Mesothelial cell of epicardium (in vitro differentiated cells): Measurements from ENCODE around the gene KIAA0319L. TPM values are rescaled to one million over a fixed set of nuclear protein-coding genes. Genes with fewer than 3 reads are reported as not detected.
"Not testable (repeated sequence)": the region's sequence is repeated elsewhere in the genome, so short reads cannot be mapped to it uniquely, and the experiment has no call there.

Experiments used
- DNase-seq, 2 experiments: peaks; one replicate each; pipeline ENCODE4 v3.0.0; 2021; ENCODE audit warnings: low spot score in 2 of 2; ENCODE audit not compliant: unreplicated experiment in 2 of 2
- H3K27ac Mint-ChIP-seq: 2 replicates; pipeline ENCODE4 v1.8.0; 2021; ENCODE audit warnings: mixed read lengths
- H3K27me3 Mint-ChIP-seq: 2 replicates; pipeline ENCODE4 v1.8.0; 2021; ENCODE audit warnings: low read depth, mixed read lengths
- H3K36me3 Mint-ChIP-seq: 2 replicates; pipeline ENCODE4 v1.8.0; 2021; ENCODE audit warnings: mixed read lengths
- H3K4me1 Mint-ChIP-seq: 2 replicates; pipeline ENCODE4 v1.8.0; 2021; ENCODE audit warnings: mixed read lengths
- H3K4me3 Mint-ChIP-seq: 2 replicates; pipeline ENCODE4 v1.8.0; 2021; ENCODE audit warnings: mild to moderate bottlenecking, moderate library complexity, mixed read lengths
- H3K9me3 Mint-ChIP-seq: 2 replicates; pipeline ENCODE4 v1.8.0; 2021; ENCODE audit warnings: mixed read lengths
- total RNA-seq: library from RNA; stranded (reverse); gene quantifications from 3 replicates; pipeline ENCODE4 v1.2.1, GENCODE V29; 2021
- TF ChIP-seq, protein P1 (sequence below): fragments of 200-600 bp; sonication (generic); IDR thresholded peaks from one replicate; pipeline ENCODE4 v1.5.0; 2021; ENCODE audit warnings: antibody characterized with exemption; ENCODE audit not compliant: unreplicated experiment

Gene KIAA0319L
- total RNA-seq, 1 donor from 2014 or later, result 72.5 TPM

DNA sequence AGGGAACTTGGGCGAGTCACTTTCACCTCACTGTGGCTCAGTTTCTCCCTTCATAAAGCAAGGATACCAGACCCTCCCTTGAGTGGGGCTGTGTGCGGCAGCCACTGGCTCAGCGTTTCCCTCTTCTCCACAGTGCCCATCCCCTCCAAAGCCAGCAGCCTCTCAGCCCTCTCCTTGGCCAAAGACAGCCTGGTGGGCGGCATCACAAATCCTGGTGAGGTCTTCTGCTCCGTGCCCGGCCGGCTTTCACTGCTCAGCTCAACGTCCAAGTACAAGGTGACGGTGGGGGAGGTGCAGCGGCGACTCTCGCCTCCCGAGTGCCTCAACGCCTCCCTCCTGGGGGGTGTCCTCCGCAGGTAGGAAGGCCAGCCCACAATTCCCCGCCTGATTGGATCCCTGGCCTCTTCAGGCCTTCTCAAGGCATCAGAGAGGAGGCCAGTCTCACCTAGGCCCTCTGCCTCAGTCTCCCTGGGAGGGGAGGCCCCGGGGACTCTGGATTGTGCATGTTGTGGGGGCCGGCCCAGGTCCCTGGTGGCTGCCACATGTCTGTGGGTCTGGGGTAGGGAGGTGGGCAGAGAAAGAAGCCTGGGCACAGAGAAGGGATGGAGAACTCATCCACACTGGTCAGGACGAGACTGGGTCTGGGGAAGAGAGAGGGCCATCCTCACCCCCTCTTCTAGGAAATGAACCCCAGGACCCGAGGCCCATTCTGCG lies 31.2 kb upstream of the KIAA0319L start:
- Mint-ChIP-seq H3K27ac (no peak overlapping the region), H3K9me3 (no peaks in the 10 kb centered on the region), H3K36me3 (peaks cover 4% of the 10 kb centered on the region), H3K27me3 (no peaks in the 10 kb centered on the region), H3K4me3 (no peak overlapping the region), H3K4me1 (peaks cover 7% of the 10 kb centered on the region)
- TF ChIP-seq, protein P1, sequence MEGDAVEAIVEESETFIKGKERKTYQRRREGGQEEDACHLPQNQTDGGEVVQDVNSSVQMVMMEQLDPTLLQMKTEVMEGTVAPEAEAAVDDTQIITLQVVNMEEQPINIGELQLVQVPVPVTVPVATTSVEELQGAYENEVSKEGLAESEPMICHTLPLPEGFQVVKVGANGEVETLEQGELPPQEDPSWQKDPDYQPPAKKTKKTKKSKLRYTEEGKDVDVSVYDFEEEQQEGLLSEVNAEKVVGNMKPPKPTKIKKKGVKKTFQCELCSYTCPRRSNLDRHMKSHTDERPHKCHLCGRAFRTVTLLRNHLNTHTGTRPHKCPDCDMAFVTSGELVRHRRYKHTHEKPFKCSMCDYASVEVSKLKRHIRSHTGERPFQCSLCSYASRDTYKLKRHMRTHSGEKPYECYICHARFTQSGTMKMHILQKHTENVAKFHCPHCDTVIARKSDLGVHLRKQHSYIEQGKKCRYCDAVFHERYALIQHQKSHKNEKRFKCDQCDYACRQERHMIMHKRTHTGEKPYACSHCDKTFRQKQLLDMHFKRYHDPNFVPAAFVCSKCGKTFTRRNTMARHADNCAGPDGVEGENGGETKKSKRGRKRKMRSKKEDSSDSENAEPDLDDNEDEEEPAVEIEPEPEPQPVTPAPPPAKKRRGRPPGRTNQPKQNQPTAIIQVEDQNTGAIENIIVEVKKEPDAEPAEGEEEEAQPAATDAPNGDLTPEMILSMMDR, result no peak
- DNase-seq, result no peak

DNA sequence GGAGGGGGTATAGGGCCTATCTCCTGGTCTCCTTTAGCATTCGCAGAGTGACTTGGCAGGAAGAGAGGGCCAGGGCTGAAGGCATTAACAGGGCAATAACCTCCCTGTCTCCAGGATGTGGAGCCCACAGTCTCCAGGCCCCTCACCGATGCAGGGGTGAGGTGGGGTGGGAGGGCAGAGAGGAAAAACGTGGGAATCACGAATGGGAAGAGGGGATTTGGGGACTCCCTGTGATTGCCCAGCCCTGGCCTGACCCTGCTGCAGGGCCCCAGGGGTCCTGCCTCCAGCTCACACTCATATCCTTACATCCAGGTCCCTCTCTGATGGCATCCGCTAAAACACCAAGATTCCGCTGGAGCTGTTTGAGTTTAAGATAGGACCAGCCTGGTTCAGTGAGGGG lies 30.5 kb upstream of the KIAA0319L start:
- no peak for DNase-seq
- no peaks in the 10 kb centered on the region for H3K27me3 Mint-ChIP-seq
- H3K4me1 Mint-ChIP-seq, result peaks cover under 1% of the 10 kb centered on the region
- H3K9me3 Mint-ChIP-seq, result no peaks in the 10 kb centered on the region
- TF ChIP-seq, protein P1, result no peak
- H3K27ac Mint-ChIP-seq, result no peak overlapping the region
- peaks cover 4% of the 10 kb centered on the region for H3K36me3 Mint-ChIP-seq
- no peak overlapping the region for H3K4me3 Mint-ChIP-seq

DNA sequence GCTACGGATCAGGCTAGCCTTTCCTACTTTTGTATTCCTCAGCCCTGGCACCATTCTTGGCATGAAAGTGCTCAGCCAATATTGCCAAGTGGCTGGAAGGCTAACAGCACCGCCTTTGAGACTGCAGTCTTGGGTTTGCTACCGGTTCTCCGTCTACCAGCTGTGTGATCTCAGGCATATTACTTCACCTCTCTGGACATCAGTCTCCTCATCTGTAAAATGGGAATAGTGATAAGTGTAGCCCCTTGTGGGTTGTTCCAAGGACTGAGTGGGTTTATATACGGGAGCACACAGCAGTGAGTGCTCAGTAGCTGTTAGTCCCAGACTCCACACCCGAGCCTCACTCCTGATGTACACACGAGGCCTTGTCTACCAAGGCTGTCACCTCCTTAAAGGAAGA lies 29.6 kb upstream of the KIAA0319L start:
- no peaks in the 10 kb centered on the region for H3K4me1 Mint-ChIP-seq
- H3K27me3 Mint-ChIP-seq, result no peaks in the 10 kb centered on the region
- no peak overlapping the region for H3K27ac Mint-ChIP-seq

DNA sequence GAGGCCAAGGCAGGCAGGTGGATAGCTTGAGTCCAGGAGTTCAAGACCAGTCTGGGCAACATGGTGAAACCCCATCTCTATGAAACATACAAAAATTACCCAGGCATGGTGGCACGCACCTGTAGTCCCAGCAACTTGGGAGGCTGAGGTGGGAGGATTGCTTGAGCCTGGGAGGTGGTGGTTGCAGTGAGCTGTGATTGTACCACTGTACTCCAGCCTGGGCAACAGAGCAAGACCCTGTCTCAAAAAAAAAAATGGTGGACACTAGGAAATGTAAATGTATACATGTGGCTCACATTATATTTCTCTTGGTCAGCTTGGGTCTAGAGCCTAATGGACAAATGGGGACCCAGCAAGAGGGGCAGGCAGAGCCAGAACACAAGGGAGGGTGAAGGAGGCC lies 28.6 kb upstream of the KIAA0319L start:
- not testable (repeated sequence) for H3K27ac Mint-ChIP-seq, H3K27me3 Mint-ChIP-seq, H3K4me3 Mint-ChIP-seq, DNase-seq, H3K4me1 Mint-ChIP-seq, H3K36me3 Mint-ChIP-seq, H3K9me3 Mint-ChIP-seq

More for the DNA sequence above, 29.6 kb upstream of the KIAA0319L start:
- Mint-ChIP-seq H3K9me3 (no peaks in the 10 kb centered on the region), H3K36me3 (peaks cover 4% of the 10 kb centered on the region), H3K4me3 (no peak overlapping the region)
- TF ChIP-seq, protein P1, result no peak
- DNase-seq, result no peak

DNA sequence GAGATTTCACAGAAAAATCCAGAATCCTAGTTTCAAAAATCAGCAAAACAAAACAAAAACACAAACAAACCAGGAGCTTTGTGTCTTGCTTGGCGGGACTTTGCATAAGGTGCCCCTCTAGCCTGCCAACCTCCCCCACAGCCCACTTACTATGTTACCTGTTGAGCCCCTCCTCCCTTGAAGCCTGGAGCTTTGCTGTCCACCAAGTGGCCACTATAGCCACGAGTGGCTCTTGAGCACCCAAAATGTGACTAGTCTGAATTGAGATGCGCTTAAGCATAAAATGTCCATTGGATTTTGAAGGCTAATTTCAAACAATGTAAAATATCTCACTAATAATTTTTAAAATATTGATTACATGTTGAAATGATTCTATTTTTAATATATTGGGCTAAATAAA lies 28.1 kb upstream of the KIAA0319L start:
- no peak for DNase-seq
- Mint-ChIP-seq H3K27ac (no peak overlapping the region), H3K27me3 (no peaks in the 10 kb centered on the region), H3K4me1 (no peaks in the 10 kb centered on the region), H3K36me3 (no peaks in the 10 kb centered on the region), H3K9me3 (no peaks in the 10 kb centered on the region), H3K4me3 (no peak overlapping the region)
- TF ChIP-seq, protein P1, result no peak

DNA sequence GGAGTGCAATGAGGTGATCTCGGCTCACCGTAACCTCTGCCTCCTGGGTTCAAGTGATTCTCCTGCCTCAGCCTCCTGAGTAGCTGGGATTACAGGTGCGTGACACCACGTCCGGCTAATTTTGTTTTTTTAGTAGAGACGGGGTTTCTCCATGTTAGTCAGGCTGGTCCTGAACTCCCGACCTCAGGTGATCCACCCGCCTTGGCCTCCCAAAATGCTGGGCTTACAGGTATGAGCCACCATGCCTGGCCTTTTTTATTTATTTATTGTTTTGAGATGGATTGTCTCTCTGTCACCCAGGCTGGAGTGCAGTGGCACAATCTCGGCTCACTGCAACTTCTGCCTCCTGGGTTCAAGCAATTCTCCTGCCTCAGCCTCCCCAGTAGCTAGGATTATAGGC lies 24.4 kb upstream of the KIAA0319L start:
- not testable (repeated sequence) for H3K36me3 Mint-ChIP-seq

DNA sequence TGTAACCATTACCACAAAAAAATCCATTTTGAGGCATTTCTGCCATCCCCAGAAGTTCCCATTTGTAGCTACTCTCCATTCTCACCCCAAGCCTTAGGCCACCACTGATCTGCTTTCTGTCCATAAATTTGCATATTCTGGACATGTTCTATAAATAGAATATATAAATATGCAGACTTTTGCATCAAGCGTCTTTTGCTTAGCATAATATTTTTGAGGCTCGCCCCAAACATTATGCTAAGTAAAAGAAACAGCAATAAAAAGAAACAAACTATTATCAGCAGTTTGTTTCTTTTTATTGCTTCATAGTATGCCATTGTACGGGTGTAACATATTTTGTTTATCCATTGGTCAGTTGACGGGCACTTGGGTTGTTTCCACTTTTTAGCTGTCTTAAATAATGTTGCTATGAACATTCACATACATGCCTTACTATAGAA lies 23.8 kb upstream of the KIAA0319L start:
- Mint-ChIP-seq H3K4me1 (peaks cover 18% of the 10 kb centered on the region), H3K27me3 (peaks cover 22% of the 10 kb centered on the region), H3K27ac (no peak overlapping the region), H3K36me3 (no peaks in the 10 kb centered on the region), H3K4me3 (no peak overlapping the region), H3K9me3 (no peaks in the 10 kb centered on the region)
- DNase-seq, result no peak
- TF ChIP-seq, protein P1, result no peak

More for the DNA sequence above, 24.4 kb upstream of the KIAA0319L start:
- H3K27me3 Mint-ChIP-seq, result peaks cover 15% of the 10 kb centered on the region
- H3K4me3 Mint-ChIP-seq, H3K9me3 Mint-ChIP-seq, H3K27ac Mint-ChIP-seq, DNase-seq: not testable (repeated sequence)
- H3K4me1 Mint-ChIP-seq, result peaks cover 12% of the 10 kb centered on the region
